Brain microvascular endothelial cell (primary cell): Measurements from ENCODE around the gene LFNG.

Source experiments
- DNase-seq: peaks from one replicate; pipeline ENCODE4 v3.0.0-alpha.2; 2020
- H3K27ac ChIP-seq: fragments of 250-450 bp; sonication (Bioruptor Pico); 2 replicates; pipeline ENCODE4 v1.5.1; 2020; ENCODE audit warnings: mild to moderate bottlenecking, moderate library complexity
- H3K27me3 ChIP-seq: fragments of 250-450 bp; sonication (Bioruptor Pico); replicated peaks from 2 replicates; pipeline ENCODE4 v1.5.1; 2020; ENCODE audit warnings: mild to moderate bottlenecking
- H3K36me3 ChIP-seq: fragments of 250-450 bp; sonication (Bioruptor Pico); replicated peaks from 2 replicates; pipeline ENCODE4 v1.5.1; 2020; ENCODE audit warnings: mild to moderate bottlenecking
- H3K4me3 ChIP-seq: 2 replicates; pipeline ENCODE4 v1.5.1; 2011; ENCODE audit warnings: low read depth, mild to moderate bottlenecking, control low read depth, low read length, moderate library complexity
- in situ Hi-C: cut with HindIII; loops from 2 replicates; pipeline ENCODE4 v1.10.0; 2017; ENCODE audit warnings: low sequenced_read_pairs, low pct_ligation_motif_present
- TF ChIP-seq, protein P1 (sequence below): IDR thresholded peaks from 2 replicates; pipeline ENCODE4 v1.5.1; 2011; ENCODE audit warnings: low read depth, mild to moderate bottlenecking, moderate library complexity, low read length, control low read depth, inconsistent platforms; ENCODE audit errors: missing control alignments

Gene LFNG

DNA sequence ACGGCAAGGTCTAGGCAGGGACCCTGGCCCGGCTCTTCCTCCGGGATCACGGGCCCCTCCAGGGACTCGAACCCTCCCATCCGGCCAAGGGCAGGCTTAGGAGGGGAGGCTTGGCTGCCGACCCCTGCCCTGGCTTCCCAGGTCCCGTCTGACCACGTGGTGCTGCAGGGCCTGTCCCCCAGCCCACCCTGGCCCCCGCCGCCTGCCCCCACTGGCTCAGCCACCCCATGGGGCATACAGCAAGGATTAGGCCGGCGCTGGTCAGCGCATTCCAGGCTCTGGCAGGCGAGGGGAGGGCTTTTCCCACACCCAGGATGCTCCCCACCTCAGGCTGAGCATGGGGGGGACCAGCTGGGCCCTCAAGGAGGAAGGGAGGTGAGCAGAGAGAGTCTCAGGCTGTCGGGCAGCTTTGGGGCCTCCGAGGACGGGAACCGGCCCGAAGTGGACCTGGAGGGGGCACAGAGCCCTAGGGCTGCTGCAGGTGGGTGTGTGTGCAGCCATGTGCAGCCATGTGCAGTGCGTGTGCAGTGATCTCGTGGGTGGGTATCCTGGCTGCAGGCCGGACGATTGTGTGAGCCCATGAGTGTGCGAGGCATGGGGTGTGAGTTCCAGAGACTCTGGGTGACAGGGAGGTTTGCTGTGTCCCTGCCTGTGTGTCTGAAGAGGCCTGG, 42.7 kb upstream of the LFNG start:
- Histone ChIP-seq H3K27me3 (peaks cover 12% of the 10 kb centered on the region), H3K27ac (no peak overlapping the region), H3K36me3 (no peaks in the 10 kb centered on the region), H3K4me3 (no peak overlapping the region)
- DNase-seq, result no peak
- in situ Hi-C loops, result no loop called here
- TF ChIP-seq, protein P1, sequence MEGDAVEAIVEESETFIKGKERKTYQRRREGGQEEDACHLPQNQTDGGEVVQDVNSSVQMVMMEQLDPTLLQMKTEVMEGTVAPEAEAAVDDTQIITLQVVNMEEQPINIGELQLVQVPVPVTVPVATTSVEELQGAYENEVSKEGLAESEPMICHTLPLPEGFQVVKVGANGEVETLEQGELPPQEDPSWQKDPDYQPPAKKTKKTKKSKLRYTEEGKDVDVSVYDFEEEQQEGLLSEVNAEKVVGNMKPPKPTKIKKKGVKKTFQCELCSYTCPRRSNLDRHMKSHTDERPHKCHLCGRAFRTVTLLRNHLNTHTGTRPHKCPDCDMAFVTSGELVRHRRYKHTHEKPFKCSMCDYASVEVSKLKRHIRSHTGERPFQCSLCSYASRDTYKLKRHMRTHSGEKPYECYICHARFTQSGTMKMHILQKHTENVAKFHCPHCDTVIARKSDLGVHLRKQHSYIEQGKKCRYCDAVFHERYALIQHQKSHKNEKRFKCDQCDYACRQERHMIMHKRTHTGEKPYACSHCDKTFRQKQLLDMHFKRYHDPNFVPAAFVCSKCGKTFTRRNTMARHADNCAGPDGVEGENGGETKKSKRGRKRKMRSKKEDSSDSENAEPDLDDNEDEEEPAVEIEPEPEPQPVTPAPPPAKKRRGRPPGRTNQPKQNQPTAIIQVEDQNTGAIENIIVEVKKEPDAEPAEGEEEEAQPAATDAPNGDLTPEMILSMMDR, result no peak

DNA sequence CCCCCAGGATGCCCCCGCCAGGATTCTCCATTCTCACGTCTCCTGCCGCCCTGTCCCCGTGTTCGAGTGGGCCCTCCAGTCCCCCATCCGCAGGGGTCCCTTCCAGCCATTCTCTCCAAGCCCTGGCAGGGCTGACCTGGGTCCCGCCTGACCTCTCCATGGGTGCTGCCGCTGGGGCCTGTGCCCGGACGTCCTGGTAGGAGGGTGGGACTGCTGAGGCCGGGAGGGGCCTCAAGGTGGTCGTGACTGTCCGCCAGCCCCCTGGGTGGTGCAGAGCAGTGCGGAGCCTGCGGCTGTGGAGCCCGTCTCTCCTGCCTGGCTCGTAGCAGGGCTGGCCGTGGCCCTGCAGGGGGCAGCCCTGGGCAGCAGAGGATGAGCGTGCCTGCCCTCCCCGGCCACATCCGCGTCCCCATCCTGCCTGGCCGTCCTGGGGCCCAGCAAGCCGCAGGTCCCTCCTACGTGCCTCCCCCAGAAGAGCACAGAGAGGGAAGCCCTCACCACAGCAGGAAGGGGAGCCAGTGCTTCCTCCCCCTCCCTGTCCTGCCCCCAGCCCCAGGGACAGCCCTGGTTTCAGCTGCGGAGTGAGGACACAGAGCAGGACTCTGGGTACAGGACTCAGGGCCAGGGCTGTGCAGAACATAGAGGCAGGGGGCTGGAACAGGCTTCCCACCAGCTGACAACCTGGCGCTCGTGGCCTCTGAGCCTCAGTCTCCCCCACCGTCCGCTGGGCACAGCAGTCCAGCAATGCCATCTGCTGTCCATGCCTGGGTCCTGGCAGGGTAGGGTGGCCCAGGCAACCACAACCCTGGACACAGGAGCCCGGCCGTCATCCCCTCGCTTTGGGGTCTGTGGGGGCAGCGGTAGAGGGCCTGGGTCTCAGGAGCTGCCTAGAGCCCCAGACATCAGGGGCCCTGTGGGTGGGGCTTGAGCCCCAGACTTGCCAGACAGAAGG, 41.9 kb upstream of the LFNG start:
- TF ChIP-seq, protein P1, result peak; percentile 90
- H3K36me3 ChIP-seq, result no peaks in the 10 kb centered on the region
- H3K27me3 ChIP-seq, result peaks cover 12% of the 10 kb centered on the region
- in situ Hi-C loops, result no loop called here
- no peak overlapping the region for H3K4me3 ChIP-seq
- H3K27ac ChIP-seq, result no peak overlapping the region
- DNase-seq, result peak; percentile 36

- Histone ChIP-seq H3K27me3 (peaks cover 12% of the 10 kb centered on the region), H3K36me3 (no peaks in the 10 kb centered on the region), H3K27ac (no peak overlapping the region), H3K4me3 (no peak overlapping the region)
- no peak for DNase-seq
- TF ChIP-seq, protein P1, result no peak
- in situ Hi-C loops, result no loop called here
Observed at GRCh38 chr7:2478399-2478785, 41.2 kb upstream of the LFNG start.

GRCh38 chr7:2478800-2479199, 40.8 kb upstream of the LFNG start:
- Histone ChIP-seq H3K27me3 (peaks cover 12% of the 10 kb centered on the region), H3K36me3 (no peaks in the 10 kb centered on the region), H3K27ac (no peak overlapping the region), H3K4me3 (no peak overlapping the region)
- DNase-seq, result no peak
- in situ Hi-C loops, result no loop called here
- TF ChIP-seq, protein P1, result no peak

- TF ChIP-seq, protein P1, result no peak
- H3K27me3 ChIP-seq, result peaks cover 12% of the 10 kb centered on the region
- DNase-seq, result no peak
Observed at GRCh38 chr7:2479276-2480069, 40.1 kb upstream of the LFNG start.

More at GRCh38 chr7:2479276-2480069, 40.1 kb upstream of the LFNG start:
- no peak overlapping the region for H3K27ac ChIP-seq
- H3K4me3 ChIP-seq, result no peak overlapping the region
- H3K36me3 ChIP-seq, result no peaks in the 10 kb centered on the region
- in situ Hi-C loops, result no loop called here
